ENCODE measurements around the gene UBE2A. TPM values are rescaled to one million over a fixed set of nuclear protein-coding genes. Genes with fewer than 3 reads are reported as not detected.

Gene UBE2A
- total and polyA plus RNA-seq, 2 donors (not counting 1 experiment from before 2014, with no cell fraction given), result 50.3 to 70.9 TPM

- intact Hi-C loops (cut with micrococcal nuclease), result no loop called here
- peak overlapping the region in 1 of 2 donors; percentile 83 for H3K27ac ChIP-seq (ENCODE audit: low read length in 2 of 2)
These were observed 1.1 kb upstream of the UBE2A start for GRCh38 chrX:119573222-119573621.

More at GRCh38 chrX:119573222-119573621, 1.1 kb upstream of the UBE2A start:
- TF ChIP-seq EZH2 (IDR thresholded peaks at IDR 0.05; ENCODE audit: borderline replicate concordance, insufficient read depth, low read depth, low read length, poor library complexity, severe bottlenecking), result no peak
- TF ChIP-seq CTCF (IDR thresholded peaks at IDR 0.05), result no peak
- H3K27me3 ChIP-seq (replicated peaks in 1 of 4; ENCODE audit: control extremely low read depth in 1 of 4, control insufficient read depth in 3 of 4, insufficient read depth in 4 of 4, low read length in 3 of 4), result no peaks in the 10 kb centered on the region
- H3K27me3 Mint-ChIP-seq, result no peaks in the 10 kb centered on the region
- 100% methylated on average over 1 of the region's 3 CpGs for WGBS (ENCODE audit: insufficient coverage)
- H3K9me3 ChIP-seq (ENCODE audit: control extremely low read depth in 1 of 3, control insufficient read depth in 2 of 3, insufficient read depth in 1 of 3, low read length in 2 of 3), result no peaks in the 10 kb centered on the region
- ChIA-PET POLR2A (interaction anchor here (2.2 to 2.3 kb wide), 2 partner anchors 8 to 33 kb away, joined by 9 to 17 read pairs; partner anchors contain the start of genes NKRF and STEEP1), CTCF (interaction anchor here (1.4 to 2.2 kb wide), 2 partner anchors 28 to 57 kb away, joined by 5 to 7 read pairs; no protein-coding TSS in a partner anchor)
- H3K4me3 ChIP-seq (ENCODE audit: control extremely low read depth in 1 of 5, extremely low read depth in 1 of 5, insufficient read depth in 1 of 5, low read depth in 2 of 5, low read length in 4 of 5), result peak overlapping the region in 3 of 5 experiments; percentile 70 to 77 (median 77)
- H3K9ac ChIP-seq (ENCODE audit: low read length), result no peak overlapping the region
- H3K4me2 ChIP-seq (replicated peaks; ENCODE audit: low read depth, low read length, poor library complexity, severe bottlenecking), result peak overlapping the region; percentile 75
- peaks cover 20% of the 10 kb centered on the region in 2 donors for H3K4me1 ChIP-seq (ENCODE audit: control insufficient read depth in 2 of 2, insufficient read depth in 2 of 2, low read length in 2 of 2)
- peaks cover 7% of the 10 kb centered on the region for H4K20me1 ChIP-seq (ENCODE audit: control insufficient read depth, insufficient read depth, low read length, poor library complexity, severe bottlenecking)
- no peaks in the 10 kb centered on the region for H3K36me3 ChIP-seq (replicated peaks in 1 of 2; ENCODE audit: control extremely low read depth in 1 of 2, control insufficient read depth in 1 of 2, extremely low read depth in 1 of 2, insufficient read depth in 2 of 2, low read length in 1 of 2)
- peaks cover 24% of the 10 kb centered on the region for H3K4me1 Mint-ChIP-seq
- peak overlapping the region; percentile 88 for H3K27ac Mint-ChIP-seq
- ATAC-seq (ENCODE audit: low read depth), result no peak
- H3K79me2 ChIP-seq (ENCODE audit: control insufficient read depth, insufficient read depth, low read length), result peaks cover 17% of the 10 kb centered on the region
- no peaks in the 10 kb centered on the region for H3K9me3 Mint-ChIP-seq (ENCODE audit: insufficient read depth)
- H3K4me3 Mint-ChIP-seq, result peak overlapping the region; percentile 88
- no peak overlapping the region for H2AFZ ChIP-seq (ENCODE audit: insufficient read depth, low read depth, low read length, poor library complexity, severe bottlenecking)
- DNase-seq, result no peak

Data from B cell (primary cell).